Prostate gland (tissue), 2 donors: ENCODE results near the gene IGSF8. TPM values are rescaled to one million over a fixed set of nuclear protein-coding genes. Genes with fewer than 3 reads are reported as not detected.

ENCODE experiments used
- DNase-seq: peaks from one replicate; pipeline ENCODE4 v3.0.0-alpha.2; 2019; ENCODE audit warnings: low spot score
- H3K27ac ChIP-seq, 2 donors: fragments of 200-600 bp; sonication (generic); 2 replicates each; pipeline ENCODE4 v1.5.1; 2017 to 2019
- H3K27me3 ChIP-seq: fragments of 200-600 bp; sonication (generic); replicated peaks from 2 replicates; pipeline ENCODE4 v1.5.1; 2019; ENCODE audit not compliant: insufficient read depth
- H3K36me3 ChIP-seq, 2 donors: fragments of 200-600 bp; sonication (generic); 1 replicate in 1 of 2; 2 replicates in 1 of 2; pipeline versions ENCODE4 v1.5.1 to v1.8.1; 2017 to 2019
- H3K4me1 ChIP-seq: fragments of 200-600 bp; sonication (generic); replicated peaks from 2 replicates; pipeline ENCODE4 v1.5.1; 2019
- H3K4me3 ChIP-seq, 2 donors: fragments of 200-600 bp; sonication (generic); 2 replicates each; pipeline ENCODE4 v1.5.1; 2017 to 2019
- H3K9me3 ChIP-seq: fragments of 200-600 bp; sonication (generic); 2 replicates; pipeline ENCODE4 v1.5.1; 2017
- CTCF ChIP-seq, 4 experiments: fragments of 200-600 bp in 2 of 4; fragments of 450-650 bp in 2 of 4; sonication (generic) in 2 of 4; IDR thresholded peaks; 1 replicate in 3 of 4; 2 replicates in 1 of 4; pipeline ENCODE4 v1.5.1; 2016 to 2019; ENCODE audit warnings: antibody characterized with exemption in 4 of 4, mild to moderate bottlenecking in 2 of 4, moderate library complexity in 2 of 4
- POLR2A ChIP-seq: fragments of 450-650 bp; IDR thresholded peaks from one replicate; pipeline ENCODE4 v1.6.1; 2016; ENCODE audit warnings: antibody characterized with exemption, mild to moderate bottlenecking
- POLR2AphosphoS5 ChIP-seq: sonication (generic); formaldehyde crosslinking; IDR thresholded peaks from one replicate; pipeline ENCODE4 v1.6.1; 2017; ENCODE audit warnings: antibody characterized with exemption
- intact Hi-C: fragments of 100-400 bp; cut with DNase I; formaldehyde crosslinking; loops from one replicate; pipeline ENCODE4 v1.14.2; 2022
- total RNA-seq, 2 donors: library from RNA; depleted of rRNA; stranded (reverse); fragments of >200 nt; gene quantifications; one replicate each; pipeline ENCODE4 v1.1.0, GENCODE V29; 2016

IGSF8 gene
- total RNA-seq, 2 donors from 2014 or later: 35.9 to 101 TPM

- Histone ChIP-seq H3K9me3 (no peaks in the 10 kb centered on the region), H3K4me1 (no peaks in the 10 kb centered on the region), H3K27me3 (no peaks in the 10 kb centered on the region), H3K4me3 (no peak overlapping the region), H3K36me3 (no peaks in the 10 kb centered on the region), H3K27ac (no peak overlapping the region)
- intact Hi-C loops: no loop called here
- no peak for DNase-seq
- TF ChIP-seq POLR2AphosphoS5 (no peak), CTCF (IDR thresholded peaks at IDR 0.05) (no peak), POLR2A (no peak)
Observed at GRCh38 chr1:160043543-160043942, 54.9 kb downstream of the IGSF8 start.

Other genes starting within 250 kb of the IGSF8 start
- not detected for gene VSIG8, start 236.0 kb downstream of the IGSF8 start, total RNA-seq
- 1 to 10 TPM in 1 of 2 donors, not detected in 1; 2.6 TPM for gene CFAP45, start 198.5 kb downstream of the IGSF8 start, total RNA-seq
- gene TAGLN2, start 173.1 kb downstream of the IGSF8 start, total RNA-seq: 100 to 1,000 TPM in 1 of 2 donors, 10 to 100 TPM in 1; 97.1 to 386 TPM
- gene IGSF9, start 153.0 kb downstream of the IGSF8 start, total RNA-seq: 10 to 100 TPM in 1 of 2 donors, 1 to 10 TPM in 1; 7.6 to 17.3 TPM
- gene SLAMF9, start 144.4 kb downstream of the IGSF8 start, total RNA-seq: not detected
- gene PIGM, start 66.6 kb downstream of the IGSF8 start, total RNA-seq: 1 to 10 TPM; 5.9 to 8.4 TPM
- not detected for gene KCNJ10, start 28.5 kb downstream of the IGSF8 start, total RNA-seq
- under 1 TPM in 1 of 2 donors, not detected in 1; 0.51 TPM for gene KCNJ9, start 17.1 kb downstream of the IGSF8 start, total RNA-seq
- gene ATP1A2, start 17.1 kb upstream of the IGSF8 start, total RNA-seq: 10 to 100 TPM; 14.8 to 69.0 TPM
- 1 to 10 TPM; 2.8 to 5.2 TPM for gene ATP1A4, start 53.0 kb upstream of the IGSF8 start, total RNA-seq
- 1 to 10 TPM; 1.2 to 3.0 TPM for gene CASQ1, start 92.0 kb upstream of the IGSF8 start, total RNA-seq
- gene PEA15, start 106.8 kb upstream of the IGSF8 start, total RNA-seq: 100 to 1,000 TPM in 1 of 2 donors, 10 to 100 TPM in 1; 50.4 to 184 TPM
- 100 to 1,000 TPM; 133 to 172 TPM for gene DCAF8, start 163.9 kb upstream of the IGSF8 start, total RNA-seq
- gene PEX19, start 186.5 kb upstream of the IGSF8 start, total RNA-seq: 10 to 100 TPM; 49.6 to 61.0 TPM
- gene COPA, start 244.6 kb upstream of the IGSF8 start, total RNA-seq: 100 to 1,000 TPM; 123 to 129 TPM
- 100 to 1,000 TPM in 1 of 2 donors, 10 to 100 TPM in 1; 81.2 to 117 TPM for gene NCSTN, start 244.8 kb upstream of the IGSF8 start, total RNA-seq